ENCODE measurements around the gene CYP3A7.
"Not testable (repeated sequence)": the region's sequence is repeated elsewhere in the genome, so short reads cannot be mapped to it uniquely, and the experiment has no call there.

Gene CYP3A7

GRCh38 chr7:99740573-99741440 is 5.8 kb upstream of the CYP3A7 start:
- DNase-seq = no peak

- no peak for DNase-seq
These were observed 4.9 kb upstream of the CYP3A7 start for GRCh38 chr7:99739699-99740572.

GRCh38 chr7:99737726-99738125 is 2.7 kb upstream of the CYP3A7 start:
- no peak for DNase-seq

- DNase-seq = not testable (repeated sequence)
These were observed 1.7 kb upstream of the CYP3A7 start for GRCh38 chr7:99736667-99737066.

- DNase-seq = no peak
These were observed 1.5 kb downstream of the CYP3A7 start for GRCh38 chr7:99733448-99733847.

- DNase-seq = no peak
These were observed 2.0 kb downstream of the CYP3A7 start for GRCh38 chr7:99733003-99733402.

- DNase-seq = no peak
These were observed 3.2 kb downstream of the CYP3A7 start for GRCh38 chr7:99731638-99732374.

GRCh38 chr7:99730992-99731391 is 4.0 kb downstream of the CYP3A7 start:
- DNase-seq = no peak

- DNase-seq = no peak
These were observed 4.7 kb downstream of the CYP3A7 start for GRCh38 chr7:99730238-99730810.

GRCh38 chr7:99729486-99730237 is 5.3 kb downstream of the CYP3A7 start:
- DNase-seq = no peak

GRCh38 chr7:99728615-99729014 is 6.4 kb downstream of the CYP3A7 start:
- no peak for DNase-seq

- DNase-seq = not testable (repeated sequence)
These were observed 11.8 kb downstream of the CYP3A7 start for GRCh38 chr7:99723201-99723600.

GRCh38 chr7:99720800-99721595 is 14.0 kb downstream of the CYP3A7 start:
- no peak for DNase-seq

- DNase-seq = no peak
These were observed 14.8 kb downstream of the CYP3A7 start for GRCh38 chr7:99719996-99720769.

- DNase-seq = no peak
These were observed 20.9 kb downstream of the CYP3A7 start for GRCh38 chr7:99713995-99714570.

GRCh38 chr7:99709838-99710578 is 25.0 kb downstream of the CYP3A7 start:
- DNase-seq = no peak

- no peak for DNase-seq
These were observed 25.7 kb downstream of the CYP3A7 start for GRCh38 chr7:99709260-99709659.

GRCh38 chr7:99707096-99707495 is 27.9 kb downstream of the CYP3A7 start:
- DNase-seq = no peak

GRCh38 chr7:99699946-99700345 is 35.0 kb downstream of the CYP3A7 start:
- DNase-seq = no peak

Measured in kidney glomerular epithelial cell (primary cell).